ENCODE measurements around the gene PEX11G.

GRCh38 chr19:7494416-7495098 is 5.7 kb upstream of the PEX11G start:
- TF ChIP-seq POLR2A (IDR thresholded peaks at IDR 0.05), result no peak
- peak in 2 of 5 experiments; percentile 22 to 29 for TF ChIP-seq CTCF (IDR thresholded peaks at IDR 0.05 in 4 of 5, conservative IDR thresholded peaks at IDR 0.05 in 1 of 5)

All from gastrocnemius medialis (tissue), 4 donors.